ENCODE measurements around the gene COBL. TPM values are rescaled to one million over a fixed set of nuclear protein-coding genes. Genes with fewer than 3 reads are reported as not detected.
A peak's percentile ranks its signal among the peaks of the same experiment; 100 is the strongest.

COBL gene
- total RNA-seq, 1 experiment from 2014 or later: 51.4 TPM

DNA sequence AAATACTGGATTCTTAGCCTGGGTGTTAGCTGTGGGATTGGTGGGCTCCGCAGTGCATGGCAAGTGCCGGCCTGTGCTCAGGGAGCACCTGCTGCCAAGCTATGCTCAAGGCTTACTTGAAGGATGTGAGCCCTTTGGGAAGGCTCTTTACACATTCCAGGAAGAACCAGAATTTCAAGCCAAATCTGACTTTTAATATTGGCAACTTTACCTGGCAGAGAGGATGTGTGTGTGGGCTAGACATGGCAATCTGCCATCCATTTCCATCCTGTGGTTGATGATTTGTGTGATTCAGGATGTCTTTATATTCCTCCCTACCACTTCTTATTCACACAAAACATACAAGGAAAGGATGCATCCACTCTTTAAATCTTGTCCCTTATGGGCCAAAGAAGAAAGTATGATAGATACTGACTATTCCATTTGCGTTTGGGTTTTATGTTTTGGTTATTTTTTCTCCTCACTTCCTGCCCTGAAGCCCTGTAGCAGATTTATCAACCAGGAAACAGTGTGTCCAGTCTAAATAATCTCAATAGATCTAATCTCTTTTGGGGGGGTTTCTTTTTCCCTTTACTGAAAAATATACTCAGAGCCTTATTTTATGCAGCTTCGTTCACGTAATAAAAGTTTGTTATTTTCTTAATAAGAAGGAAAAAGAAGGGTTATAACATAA is 247.1 kb downstream of the COBL start:
- H3K4me1 ChIP-seq (replicated peaks; ENCODE audit: insufficient read depth): peaks cover 10% of the 10 kb centered on the region; the same call in 1 of the 2 replicates
- TF ChIP-seq EZH2 (IDR thresholded peaks at IDR 0.05; ENCODE audit: low read depth): no peak
- no peak for TF ChIP-seq CTCF (conservative IDR thresholded peaks at IDR 0.05)
- no peak overlapping the region for H3K4me3 ChIP-seq
- intact Hi-C loops (cut with micrococcal nuclease; ENCODE audit: unreplicated experiment): loop anchor here (5.0 kb wide), 2 partner anchors 272 to 382 kb away; no protein-coding TSS in a partner anchor
- H3K27me3 ChIP-seq (ENCODE audit: insufficient read depth, low read depth): no peaks in the 10 kb centered on the region
- no peaks in the 10 kb centered on the region for H4K20me1 ChIP-seq (ENCODE audit: insufficient read depth)
- H3F3A ChIP-seq (ENCODE audit: insufficient read depth, low read depth): 0 out of 2 replicates have a peak, but pooled peaks cover 8% of the 10 kb centered on the region
- no peaks in the 10 kb centered on the region for H3K36me3 ChIP-seq (ENCODE audit: low read depth)
- H3K79me2 ChIP-seq (ENCODE audit: low read depth): no peaks in the 10 kb centered on the region
- POLR2A ChIA-PET (ENCODE audit: unreplicated experiment): no interaction called here
- H3K9me3 ChIP-seq (ENCODE audit: insufficient read depth, low read depth): no peaks in the 10 kb centered on the region
- no peaks in the 10 kb centered on the region for H3K9me2 ChIP-seq (ENCODE audit: insufficient read depth)
- no peak overlapping the region for H2AFZ ChIP-seq
- H3K4me2 ChIP-seq: no peak overlapping the region
- CTCF ChIA-PET: interaction anchor here (0.5 to 0.7 kb wide), 2 partner anchors 274 to 275 kb away, joined by 3 read pairs; no protein-coding TSS in a partner anchor
- peak; percentile 7 to 41 for DNase-seq
- no peak overlapping the region for H3K27ac ChIP-seq
- no TSS peak for BruUV-seq (replicated peaks)

- Histone ChIP-seq H3K4me1 (replicated peaks; ENCODE audit: insufficient read depth) (peaks cover 10% of the 10 kb centered on the region; the same call in 1 of the 2 replicates), H3K79me2 (ENCODE audit: low read depth) (no peaks in the 10 kb centered on the region), H4K20me1 (ENCODE audit: insufficient read depth) (no peaks in the 10 kb centered on the region), H3K4me2 (no peak overlapping the region), H3K4me3 (no peak overlapping the region), H3K27me3 (ENCODE audit: insufficient read depth, low read depth) (no peaks in the 10 kb centered on the region), H3F3A (ENCODE audit: insufficient read depth, low read depth) (0 out of 2 replicates have a peak, but pooled peaks cover 8% of the 10 kb centered on the region), H3K36me3 (ENCODE audit: low read depth) (no peaks in the 10 kb centered on the region), H3K9me3 (ENCODE audit: insufficient read depth, low read depth) (no peaks in the 10 kb centered on the region), H2AFZ (no peak overlapping the region), H3K9me2 (ENCODE audit: insufficient read depth) (no peaks in the 10 kb centered on the region), H3K27ac (no peak overlapping the region)
- no TSS peak for BruUV-seq (replicated peaks)
- no peak for TF ChIP-seq EZH2 (IDR thresholded peaks at IDR 0.05; ENCODE audit: low read depth)
- no peak for TF ChIP-seq CTCF (conservative IDR thresholded peaks at IDR 0.05)
- ChIA-PET CTCF (no interaction called here), POLR2A (ENCODE audit: unreplicated experiment) (no interaction called here)
- intact Hi-C loops (cut with micrococcal nuclease; ENCODE audit: unreplicated experiment): loop anchor here (5.0 kb wide), 2 partner anchors 271 to 381 kb away; no protein-coding TSS in a partner anchor
- DNase-seq: no peak
Measured at GRCh38 chr7:51068401-51068800, 248.2 kb downstream of the COBL start.

- H3K79me2 ChIP-seq (ENCODE audit: low read depth): no peaks in the 10 kb centered on the region
- no peak overlapping the region for H3K27ac ChIP-seq
- no peaks in the 10 kb centered on the region for H3K9me3 ChIP-seq (ENCODE audit: insufficient read depth, low read depth)
- intact Hi-C loops (cut with micrococcal nuclease; ENCODE audit: unreplicated experiment): loop anchor here (5.0 kb wide), 2 partner anchors 270 to 380 kb away; no protein-coding TSS in a partner anchor
- CTCF ChIA-PET: no interaction called here
- no TSS peak for BruUV-seq (replicated peaks)
- H3K9me2 ChIP-seq (ENCODE audit: insufficient read depth): no peaks in the 10 kb centered on the region
- H2AFZ ChIP-seq: no peak overlapping the region
- 0 out of 2 replicates have a peak, but pooled peaks cover 8% of the 10 kb centered on the region for H3F3A ChIP-seq (ENCODE audit: insufficient read depth, low read depth)
- peak; percentile 57 to 63 for DNase-seq
- H3K27me3 ChIP-seq (ENCODE audit: insufficient read depth, low read depth): no peaks in the 10 kb centered on the region
- TF ChIP-seq EZH2 (IDR thresholded peaks at IDR 0.05; ENCODE audit: low read depth): no peak
- peak; percentile 96 for TF ChIP-seq CTCF (conservative IDR thresholded peaks at IDR 0.05)
- H3K36me3 ChIP-seq (ENCODE audit: low read depth): no peaks in the 10 kb centered on the region
- no peak overlapping the region for H3K4me3 ChIP-seq
- H3K4me1 ChIP-seq (replicated peaks; ENCODE audit: insufficient read depth): peaks cover 10% of the 10 kb centered on the region; the same call in 1 of the 2 replicates
- H4K20me1 ChIP-seq (ENCODE audit: insufficient read depth): no peaks in the 10 kb centered on the region
- H3K4me2 ChIP-seq: no peak overlapping the region
- POLR2A ChIA-PET (ENCODE audit: unreplicated experiment): no interaction called here
Measured at GRCh38 chr7:51067757-51068156, 248.9 kb downstream of the COBL start.
